Loucy (cell line): Measurements from ENCODE around the gene VCL.

Source experiments
- CTCF ChIP-seq: fragments of 200-600 bp; sonication (generic); conservative IDR thresholded peaks from 2 replicates; pipeline ENCODE4 v1.5.1; 2014; ENCODE audit warnings: mild to moderate bottlenecking, antibody characterized with exemption, low read length
- EZH2phosphoT487 ChIP-seq: fragments of 200-600 bp; IDR thresholded peaks from 2 replicates; pipeline ENCODE4 v1.6.1; 2018; ENCODE audit warnings: antibody characterized with exemption, mild to moderate bottlenecking, moderate library complexity, borderline replicate concordance

- TF ChIP-seq CTCF (no peak), EZH2phosphoT487 (no peak)
These were observed 101.9 kb downstream of the VCL start for GRCh38 chr10:74099836-74100235.
